NCI-H146 treated with DMSO at 0.1 percent for 48 hours (cell line): Measurements from ENCODE around the gene FGL2.
"Not testable (repeated sequence)": the region's sequence is repeated elsewhere in the genome, so short reads cannot be mapped to it uniquely, and the experiment has no call there.

ENCODE experiments used
- DNase-seq: peaks from one replicate; lab custom pipeline; 2025; ENCODE audit not compliant: unreplicated experiment; lab: John Stamatoyannopoulos, UW

The FGL2 gene

GRCh38 chr7:77171073-77171472 lies 28.5 kb downstream of the FGL2 start:
- DNase-seq: not testable (repeated sequence)

- DNase-seq: no peak
Measured at GRCh38 chr7:77157446-77157845, 42.2 kb downstream of the FGL2 start.

- DNase-seq: not testable (repeated sequence)
Measured at GRCh38 chr7:77157034-77157433, 42.6 kb downstream of the FGL2 start.

GRCh38 chr7:77155601-77156377 lies 43.8 kb downstream of the FGL2 start:
- DNase-seq: not testable (repeated sequence)

- DNase-seq: not testable (repeated sequence)
Measured at GRCh38 chr7:77154917-77155464, 44.6 kb downstream of the FGL2 start.

- not testable (repeated sequence) for DNase-seq
Measured at GRCh38 chr7:77152232-77152631, 47.4 kb downstream of the FGL2 start.
